Measurements from ENCODE around the gene NR0B2.

- TF ChIP-seq RAD21 (conservative IDR thresholded peaks at IDR 0.05 in 1 of 2, IDR thresholded peaks at IDR 0.05 in 1 of 2): no peak
- no peak for TF ChIP-seq POLR2A (IDR thresholded peaks at IDR 0.05; ENCODE audit: low read length)
- TF ChIP-seq, protein P1, sequence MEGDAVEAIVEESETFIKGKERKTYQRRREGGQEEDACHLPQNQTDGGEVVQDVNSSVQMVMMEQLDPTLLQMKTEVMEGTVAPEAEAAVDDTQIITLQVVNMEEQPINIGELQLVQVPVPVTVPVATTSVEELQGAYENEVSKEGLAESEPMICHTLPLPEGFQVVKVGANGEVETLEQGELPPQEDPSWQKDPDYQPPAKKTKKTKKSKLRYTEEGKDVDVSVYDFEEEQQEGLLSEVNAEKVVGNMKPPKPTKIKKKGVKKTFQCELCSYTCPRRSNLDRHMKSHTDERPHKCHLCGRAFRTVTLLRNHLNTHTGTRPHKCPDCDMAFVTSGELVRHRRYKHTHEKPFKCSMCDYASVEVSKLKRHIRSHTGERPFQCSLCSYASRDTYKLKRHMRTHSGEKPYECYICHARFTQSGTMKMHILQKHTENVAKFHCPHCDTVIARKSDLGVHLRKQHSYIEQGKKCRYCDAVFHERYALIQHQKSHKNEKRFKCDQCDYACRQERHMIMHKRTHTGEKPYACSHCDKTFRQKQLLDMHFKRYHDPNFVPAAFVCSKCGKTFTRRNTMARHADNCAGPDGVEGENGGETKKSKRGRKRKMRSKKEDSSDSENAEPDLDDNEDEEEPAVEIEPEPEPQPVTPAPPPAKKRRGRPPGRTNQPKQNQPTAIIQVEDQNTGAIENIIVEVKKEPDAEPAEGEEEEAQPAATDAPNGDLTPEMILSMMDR (IDR thresholded peaks at IDR 0.05): no peak
- no peak for TF ChIP-seq HOXA7 (CRISPR knock-in tag; IDR thresholded peaks at IDR 0.05)
- TF ChIP-seq CBX2 (IDR thresholded peaks at IDR 0.05; ENCODE audit: borderline replicate concordance, low read depth): no peak
Measured at GRCh38 chr1:26874896-26875295, 38.9 kb downstream of the NR0B2 start.

All from A549 (cell line).